GM12878 (cell line): ENCODE measurements around the gene HMOX1. TPM values are rescaled to one million over a fixed set of nuclear protein-coding genes. Genes with fewer than 3 reads are reported as not detected.

Experiments
- ATAC-seq: fragments of 200-7000 bp; cut with Tn5 transposase; 3 replicates; pipeline ENCODE4 v1.9.1; 2020; ENCODE audit warnings: mild to moderate bottlenecking, moderate library complexity
- BruUV-seq: library from RNA; stranded (reverse); fragments of 400-500 nt; replicated peaks from 2 replicates; lab custom pipeline; 2021; lab: Mats Ljungman, UMichigan
- CTCF ChIA-PET: fragments of 300-600 bp; sonication (Branson Sonifier 250); formaldehyde crosslinking; extraction: SDS; loops from one replicate; lab custom pipeline; 2021; ENCODE audit warnings: inconsistent platforms; lab: Yijun Ruan, JAX
- POLR2A ChIA-PET: fragments of 350-600 bp; formaldehyde crosslinking; extraction: SDS; loops from one replicate; lab custom pipeline; 2021; ENCODE audit warnings: inconsistent platforms; lab: Charles Lee
- RAD21 ChIA-PET: fragments of 300-600 bp; sonication (Branson Sonifier 250); formaldehyde crosslinking; loops from one replicate; lab custom pipeline; 2023; ENCODE audit warnings: antibody characterized with exemption; ENCODE audit not compliant: unreplicated experiment; lab: Charles Lee
- SMC1A ChIA-PET: fragments of 300-600 bp; sonication (Branson Sonifier 250); formaldehyde crosslinking; loops from one replicate; lab custom pipeline; 2023; ENCODE audit not compliant: unreplicated experiment, uncharacterized antibody; lab: Charles Lee
- DNase-seq: peaks from one replicate; pipeline ENCODE4 v3.0.0-alpha.2; 2011; ENCODE audit warnings: low read depth, low spot score
- FAIRE-seq: peaks from 3 replicates; lab custom pipeline; 2011; peaks lifted over from hg19 to GRCh38; lab: Jason Lieb, UNC
- H2AFZ ChIP-seq: 2 replicates; pipeline ENCODE4 v1.6.0; 2011; ENCODE audit warnings: low read depth, low read length, control low read depth; ENCODE audit not compliant: control insufficient read depth
- H3K27ac ChIP-seq: 2 replicates; pipeline ENCODE4 v1.5.1; 2011; ENCODE audit warnings: control low read depth; ENCODE audit not compliant: control insufficient read depth, insufficient read depth
- H3K27me3 ChIP-seq, 2 experiments: replicated peaks in 1 of 2; 2 replicates each; pipeline versions ENCODE4 v1.6.0 to v1.6.1; 2011; ENCODE audit warnings: low read length in 1 of 2; ENCODE audit not compliant: control insufficient read depth in 2 of 2, insufficient read depth in 2 of 2
- H3K36me3 ChIP-seq, 2 experiments: 2 replicates each; pipeline ENCODE4 v1.5.1; 2011; ENCODE audit warnings: low read length in 1 of 2; ENCODE audit not compliant: control insufficient read depth in 2 of 2, insufficient read depth in 2 of 2
- H3K4me1 ChIP-seq: 2 replicates; pipeline ENCODE4 v1.6.1; 2011; ENCODE audit warnings: mild to moderate bottlenecking, low read length, moderate library complexity, mixed read lengths; ENCODE audit not compliant: control insufficient read depth, insufficient read depth
- H3K4me2 ChIP-seq: 2 replicates; pipeline ENCODE4 v1.6.0; 2011; ENCODE audit warnings: control low read depth; ENCODE audit not compliant: control insufficient read depth, insufficient read depth
- H3K4me3 ChIP-seq: fragments of 200-600 bp; sonication (generic); 2 replicates; pipeline ENCODE4 v1.5.1; 2016
- H3K79me2 ChIP-seq: 2 replicates; pipeline ENCODE4 v1.6.0; 2011; ENCODE audit warnings: low read length; ENCODE audit not compliant: control insufficient read depth, insufficient read depth
- H3K9ac ChIP-seq: 2 replicates; pipeline ENCODE4 v1.8.0; 2011; ENCODE audit warnings: low read length, control low read depth, mixed read lengths; ENCODE audit not compliant: control insufficient read depth, insufficient read depth
- H3K9me3 ChIP-seq: replicated peaks from 3 replicates; pipeline ENCODE4 v1.5.1; 2011; ENCODE audit warnings: mild to moderate bottlenecking, low read length; ENCODE audit not compliant: control insufficient read depth, insufficient read depth
- H4K20me1 ChIP-seq: 2 replicates; pipeline ENCODE4 v1.6.0; 2011; ENCODE audit not compliant: control insufficient read depth, insufficient read depth
- BACH1 ChIP-seq: fragments of 450-650 bp; IDR thresholded peaks from 2 replicates; pipeline ENCODE4 v1.6.1; 2017; ENCODE audit warnings: mild to moderate bottlenecking, borderline replicate concordance
- BHLHE40 ChIP-seq, 2 experiments: fragments of 450-650 bp in 1 of 2; IDR thresholded peaks; 2 replicates each; pipeline ENCODE4 v1.6.1; 2011 to 2017; ENCODE audit warnings: low read depth in 2 of 2, borderline replicate concordance in 1 of 2, improper control_type of control experiment in 1 of 2, low read length in 1 of 2, mild to moderate bottlenecking in 1 of 2
- CHD2 ChIP-seq: IDR thresholded peaks from 2 replicates; pipeline ENCODE4 v1.6.1; 2011; ENCODE audit warnings: low read depth, low read length, improper control_type of control experiment, borderline replicate concordance
- CHD4 ChIP-seq: fragments of 200-600 bp; sonication (generic); IDR thresholded peaks from 2 replicates; pipeline ENCODE4 v1.6.1; 2016; ENCODE audit warnings: mild to moderate bottlenecking
- DPF2 ChIP-seq: fragments of 450-650 bp; IDR thresholded peaks from 2 replicates; pipeline ENCODE4 v1.6.1; 2017; ENCODE audit warnings: mild to moderate bottlenecking
- GATAD2B ChIP-seq: fragments of 450-650 bp; conservative IDR thresholded peaks from 2 replicates; pipeline ENCODE4 v1.6.1; 2017; ENCODE audit warnings: low read depth, mild to moderate bottlenecking, moderate library complexity
- MEF2B ChIP-seq: fragments of 450-650 bp; IDR thresholded peaks from 2 replicates; pipeline ENCODE4 v1.6.1; 2018; ENCODE audit warnings: mild to moderate bottlenecking, moderate library complexity; ENCODE audit not compliant: partially characterized antibody, poor library complexity, severe bottlenecking
- NR2F1 ChIP-seq: fragments of 450-650 bp; conservative IDR thresholded peaks from 2 replicates; pipeline ENCODE4 v1.6.1; 2017; ENCODE audit warnings: mild to moderate bottlenecking
- PAX5 ChIP-seq: IDR thresholded peaks from 2 replicates; pipeline ENCODE4 v1.6.1; 2011; ENCODE audit warnings: low read depth, low read length, borderline replicate concordance
- RAD21 ChIP-seq: IDR thresholded peaks from 2 replicates; pipeline ENCODE4 v1.6.1; 2011; ENCODE audit warnings: mild to moderate bottlenecking, low read depth, low read length, moderate library complexity; ENCODE audit not compliant: insufficient read depth
- RELA ChIP-seq: fragments of 450-650 bp; IDR thresholded peaks from 2 replicates; pipeline ENCODE4 v1.8.0; 2014; ENCODE audit warnings: borderline replicate concordance; ENCODE audit not compliant: partially characterized antibody
- SMARCA5 ChIP-seq: fragments of 450-650 bp; IDR thresholded peaks from 2 replicates; pipeline ENCODE4 v1.6.1; 2017; ENCODE audit warnings: mild to moderate bottlenecking
- SMC3 ChIP-seq: IDR thresholded peaks from 2 replicates; pipeline ENCODE4 v1.6.1; 2011; ENCODE audit warnings: low read length, improper control_type of control experiment, borderline replicate concordance
- SREBF1 ChIP-seq: IDR thresholded peaks from 2 replicates; pipeline ENCODE4 v1.6.1; 2012; ENCODE audit warnings: mild to moderate bottlenecking, low read length
- STAT1 ChIP-seq: fragments of 450-650 bp; conservative IDR thresholded peaks from 2 replicates; pipeline ENCODE4 v1.6.1; 2014; ENCODE audit warnings: antibody characterized with exemption, mild to moderate bottlenecking
- ZNF384 ChIP-seq: IDR thresholded peaks from 2 replicates; pipeline ENCODE4 v1.6.1; 2012; ENCODE audit warnings: low read depth, mild to moderate bottlenecking, low read length, improper control_type of control experiment, borderline replicate concordance
- WGBS: methylation state at CpG from one replicate; pipeline ENCODE4 v1.1.6; 2016; ENCODE audit warnings: low lambda C conversion rate; ENCODE audit not compliant: insufficient replicate concordance, insufficient coverage; ENCODE audit errors: missing lambda C conversion rate; 5-methylcytosine and 5-hydroxymethylcytosine counted together
- in situ Hi-C: fragments of 300-500 bp; cut with MboI; formaldehyde crosslinking; loops from 9 replicates; pipeline ENCODE4 v1.14.3; 2018; ENCODE audit warnings: mixed read lengths
- intact Hi-C: fragments of 100-400 bp; cut with micrococcal nuclease; formaldehyde crosslinking; loops from one replicate; pipeline ENCODE4 v1.14.2; 2022; ENCODE audit not compliant: unreplicated experiment
- polyA plus RNA-seq, 11 experiments: library from polyadenylated mRNA; depleted of rRNA in 4 of 11; unstranded in 6 of 11; stranded (reverse) in 5 of 11; fragments of >200 nt; fragmentation: Nextera tagmentation in 4 of 11; fragmentation: Illumina TruSeq in 1 of 11; extraction: Ambion mirVana in 4 of 11; extraction: Trizol in 1 of 11; gene quantifications; 1 replicate in 1 of 11; 2 replicates in 10 of 11; pipeline versions ENCODE4 v1.2.1 to v1.2.3, GENCODE V29; 2011 to 2016; ENCODE audit warnings: inconsistent platforms in 2 of 11, missing spikeins in 2 of 11, low read depth in 1 of 11
- total RNA-seq, 4 experiments: library from RNA; depleted of rRNA in 3 of 4; stranded (reverse); fragments of >200 nt in 3 of 4; fragmentation: Illumina TruSeq in 1 of 4; extraction: Trizol in 1 of 4; gene quantifications; 2 replicates each; pipeline versions ENCODE4 v1.2.1 to v1.2.3, GENCODE V29; 2013 to 2021
- TF ChIP-seq, protein P1 (sequence below): fragments of 450-650 bp; IDR thresholded peaks from 2 replicates; pipeline ENCODE4 v1.6.1; 2017; ENCODE audit warnings: low read depth, mild to moderate bottlenecking, moderate library complexity
- TF ChIP-seq, protein P2 (sequence below): IDR thresholded peaks from 2 replicates; pipeline ENCODE4 v1.6.1; 2012; ENCODE audit warnings: low read depth, low read length, improper control_type of control experiment

Gene HMOX1
- total and polyA plus RNA-seq, 10 of the 15 experiments (the other 5 are each of a cell fraction or from before 2014, with no cell fraction given): 1.5 to 36.7 (median 18.8) TPM

DNA sequence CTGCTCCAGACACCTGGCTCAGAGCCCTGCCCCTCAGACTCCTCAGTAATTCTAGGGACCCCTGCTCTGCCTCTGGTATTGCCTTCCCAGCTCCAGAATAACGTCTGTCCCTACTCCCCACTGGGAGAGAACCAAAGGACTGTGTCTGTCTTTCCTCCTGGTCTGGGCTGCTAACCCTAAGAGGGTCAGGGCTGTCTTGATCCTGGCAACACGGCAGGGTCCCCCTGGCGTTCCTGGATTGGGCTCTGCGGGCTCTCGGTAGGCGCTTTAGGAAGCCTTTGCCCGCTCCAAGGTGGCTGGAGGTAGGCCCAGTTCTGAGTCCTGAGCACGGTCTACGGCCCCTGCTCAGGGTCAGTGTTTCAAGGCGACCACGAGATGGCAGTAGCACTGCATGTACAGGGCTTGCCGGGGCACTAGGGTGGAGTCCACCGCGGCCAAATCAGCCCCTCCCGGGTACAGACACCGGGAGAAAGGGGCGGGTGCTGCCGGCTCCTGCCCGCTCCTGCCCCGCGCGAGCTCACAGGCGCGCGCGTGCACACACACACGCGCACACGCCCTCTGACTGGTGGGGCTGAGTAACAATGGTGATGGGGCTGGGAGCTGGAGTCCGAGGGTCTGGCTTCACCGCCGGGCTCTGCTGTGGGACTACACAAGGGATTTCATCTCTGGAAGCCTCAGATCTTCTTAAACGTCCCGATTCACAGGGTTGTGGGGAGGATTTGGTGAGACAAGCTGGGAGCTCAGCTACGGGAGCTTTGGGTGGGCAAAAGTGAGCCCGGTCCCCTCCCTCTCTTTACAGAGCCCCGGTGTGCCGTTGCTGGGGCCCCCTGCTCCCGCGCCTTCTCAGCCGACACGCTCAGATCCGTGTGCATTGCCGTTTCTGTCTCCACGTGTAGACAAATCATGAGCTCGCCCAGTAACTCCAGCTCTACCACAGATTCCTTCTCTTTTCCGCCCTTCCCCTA is 30.1 kb upstream of the HMOX1 start:
- H3K4me3 ChIP-seq: peak overlapping the region; percentile 77
- H3K9ac ChIP-seq: peak overlapping the region; percentile 50
- BruUV-seq: no TSS peak
- H4K20me1 ChIP-seq: no peaks in the 10 kb centered on the region
- SMC1A ChIA-PET: interaction anchor here (0.7 to 4.2 kb wide), 30 partner anchors 9 to 284 kb away, joined by 3 to 67 read pairs (median 4); partner anchors contain the start of genes HMOX1 and TOM1
- WGBS: 7% methylated on average over 47 of the region's 47 CpGs
- intact Hi-C loops (loop anchor here (1.0 to 5.0 kb wide), 4 partner anchors 232 to 774 kb away; no protein-coding TSS in a partner anchor), in situ Hi-C loops (loop anchor here (5.0 to 10.0 kb wide), 4 partner anchors 231 to 774 kb away; no protein-coding TSS in a partner anchor)
- H3K36me3 ChIP-seq: no peaks in the 10 kb centered on the region; a peak in 1 of 4 replicates
- FAIRE-seq (peak; percentile 99), ATAC-seq (peak; percentile 90), DNase-seq (peak; percentile 58)
- H3K79me2 ChIP-seq: no peaks in the 10 kb centered on the region
- POLR2A ChIA-PET: interaction anchor here (0.6 to 2.5 kb wide), 5 partner anchors 11 to 236 kb away, joined by 3 to 12 read pairs (median 5); no protein-coding TSS in a partner anchor
- H3K4me2 ChIP-seq: peak overlapping the region; percentile 98
- H3K4me1 ChIP-seq: peaks cover 34% of the 10 kb centered on the region
- RAD21 ChIA-PET: interaction anchor here (0.6 to 4.4 kb wide), 33 partner anchors 9 to 290 kb away, joined by 3 to 112 read pairs (median 5); partner anchors contain the start of genes HMOX1 and TOM1
- H2AFZ ChIP-seq: peak overlapping the region; percentile 82
- H3K27me3 ChIP-seq: no peaks in the 10 kb centered on the region
- CTCF ChIA-PET: interaction anchor here (0.6 to 5.2 kb wide), 45 partner anchors 9 to 775 kb away, joined by 3 to 91 read pairs (median 4); partner anchors contain the start of gene HMOX1
- H3K9me3 ChIP-seq: no peaks in the 10 kb centered on the region
- peak overlapping the region; percentile 18; the same call in 1 of the 2 replicates for H3K27ac ChIP-seq
- 0 out of 2 replicates have a peak, but pooled peaks have one; percentile 54 for TF ChIP-seq GATAD2B
- TF ChIP-seq SMC3: peak; percentile 94
- TF ChIP-seq, protein P1, sequence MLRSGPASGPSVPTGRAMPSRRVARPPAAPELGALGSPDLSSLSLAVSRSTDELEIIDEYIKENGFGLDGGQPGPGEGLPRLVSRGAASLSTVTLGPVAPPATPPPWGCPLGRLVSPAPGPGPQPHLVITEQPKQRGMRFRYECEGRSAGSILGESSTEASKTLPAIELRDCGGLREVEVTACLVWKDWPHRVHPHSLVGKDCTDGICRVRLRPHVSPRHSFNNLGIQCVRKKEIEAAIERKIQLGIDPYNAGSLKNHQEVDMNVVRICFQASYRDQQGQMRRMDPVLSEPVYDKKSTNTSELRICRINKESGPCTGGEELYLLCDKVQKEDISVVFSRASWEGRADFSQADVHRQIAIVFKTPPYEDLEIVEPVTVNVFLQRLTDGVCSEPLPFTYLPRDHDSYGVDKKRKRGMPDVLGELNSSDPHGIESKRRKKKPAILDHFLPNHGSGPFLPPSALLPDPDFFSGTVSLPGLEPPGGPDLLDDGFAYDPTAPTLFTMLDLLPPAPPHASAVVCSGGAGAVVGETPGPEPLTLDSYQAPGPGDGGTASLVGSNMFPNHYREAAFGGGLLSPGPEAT: 0 out of 2 replicates have a peak, but pooled peaks have one; percentile 7
- peak; percentile 77; the same call in 1 of the 2 replicates for TF ChIP-seq STAT1
- TF ChIP-seq MEF2B: no peak
- peak; percentile 69 for TF ChIP-seq BACH1
- TF ChIP-seq DPF2: 0 out of 2 replicates have a peak, but pooled peaks have one; percentile 28
- peak; percentile 32; the same call in 1 of the 2 replicates for TF ChIP-seq PAX5
- peak; percentile 75; the same call in 1 of the 2 replicates for TF ChIP-seq SMARCA5
- no peak for TF ChIP-seq CHD4
- 0 out of 2 replicates have a peak, but pooled peaks have one; percentile 7 for TF ChIP-seq ZNF384
- 0 out of 2 replicates have a peak, but pooled peaks have one; percentile 42 for TF ChIP-seq CHD2
- TF ChIP-seq, protein P2, sequence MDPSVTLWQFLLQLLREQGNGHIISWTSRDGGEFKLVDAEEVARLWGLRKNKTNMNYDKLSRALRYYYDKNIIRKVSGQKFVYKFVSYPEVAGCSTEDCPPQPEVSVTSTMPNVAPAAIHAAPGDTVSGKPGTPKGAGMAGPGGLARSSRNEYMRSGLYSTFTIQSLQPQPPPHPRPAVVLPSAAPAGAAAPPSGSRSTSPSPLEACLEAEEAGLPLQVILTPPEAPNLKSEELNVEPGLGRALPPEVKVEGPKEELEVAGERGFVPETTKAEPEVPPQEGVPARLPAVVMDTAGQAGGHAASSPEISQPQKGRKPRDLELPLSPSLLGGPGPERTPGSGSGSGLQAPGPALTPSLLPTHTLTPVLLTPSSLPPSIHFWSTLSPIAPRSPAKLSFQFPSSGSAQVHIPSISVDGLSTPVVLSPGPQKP: 0 out of 2 replicates have a peak, but pooled peaks have one; percentile 18
- TF ChIP-seq RAD21: peak; percentile 94
- peak; percentile 75 for TF ChIP-seq RELA
- TF ChIP-seq NR2F1: peak; percentile 40; the same call in 1 of the 2 replicates
- TF ChIP-seq SREBF1: no peak
- TF ChIP-seq BHLHE40 (IDR thresholded peaks at IDR 0.05; ENCODE audit: borderline replicate concordance in 1 of 2, low read depth in 2 of 2, low read length in 1 of 2): peak; percentile 40 to 76; a peak in 1 of 4 replicates
